Ascending aorta (tissue), 2 donors: ENCODE results near the gene PPIG. TPM values are rescaled to one million over a fixed set of nuclear protein-coding genes. Genes with fewer than 3 reads are reported as not detected.
"Not testable (repeated sequence)": the region's sequence is repeated elsewhere in the genome, so short reads cannot be mapped to it uniquely, and the experiment has no call there.

ENCODE experiments used
- DNase-seq, 2 donors: peaks; one replicate each; pipeline ENCODE4 v3.0.0-alpha.2; 2019; ENCODE audit warnings: low spot score in 2 of 2
- H3K27ac ChIP-seq, 2 donors: fragments of 200-600 bp; sonication (generic); one replicate each; pipeline ENCODE4 v1.5.1; 2016 to 2017; ENCODE audit warnings: mild to moderate bottlenecking in 1 of 2
- H3K27me3 ChIP-seq: fragments of 200-600 bp; sonication (generic); one replicate; pipeline ENCODE4 v1.5.1; 2017
- H3K36me3 ChIP-seq, 2 donors: fragments of 200-600 bp; sonication (generic); one replicate each; pipeline ENCODE4 v1.5.1; 2016
- H3K4me1 ChIP-seq, 2 donors: fragments of 200-600 bp; sonication (generic); one replicate each; pipeline ENCODE4 v1.5.1; 2016 to 2017; ENCODE audit warnings: mild to moderate bottlenecking in 1 of 2
- H3K4me3 ChIP-seq, 2 donors: fragments of 200-600 bp; sonication (generic); one replicate each; pipeline ENCODE4 v1.5.1; 2016 to 2017; ENCODE audit warnings: mild to moderate bottlenecking in 1 of 2
- H3K9me3 ChIP-seq, 2 donors: fragments of 200-600 bp; sonication (generic); one replicate each; pipeline ENCODE4 v1.5.1; 2016
- CTCF ChIP-seq, 3 experiments: fragments of 200-600 bp in 2 of 3; fragments of 450-650 bp in 1 of 3; sonication (generic) in 2 of 3; IDR thresholded peaks; one replicate each; pipeline ENCODE4 v1.5.1; 2016 to 2019; ENCODE audit warnings: antibody characterized with exemption in 3 of 3, mild to moderate bottlenecking in 1 of 3, moderate library complexity in 1 of 3
- intact Hi-C: fragments of 100-400 bp; cut with DNase I; formaldehyde crosslinking; loops from one replicate; pipeline ENCODE4 v1.15.1; 2023
- total RNA-seq: library from RNA; depleted of rRNA; stranded (reverse); fragments of >200 nt; gene quantifications from one replicate; pipeline ENCODE4 v1.1.0, GENCODE V29; 2016

PPIG gene
- total RNA-seq, 1 donor from 2014 or later: 30.2 TPM

- Histone ChIP-seq H3K27ac (no peak overlapping the region), H3K9me3 (no peaks in the 10 kb centered on the region), H3K4me1 (no peaks in the 10 kb centered on the region), H3K27me3 (no peaks in the 10 kb centered on the region), H3K36me3 (no peaks in the 10 kb centered on the region), H3K4me3 (no peak overlapping the region)
- no peak for DNase-seq
- no peak for TF ChIP-seq CTCF (IDR thresholded peaks at IDR 0.05)
- intact Hi-C loops: no loop called here
Observed at GRCh38 chr2:169562519-169562918, 21.6 kb upstream of the PPIG start.

GRCh38 chr2:169565686-169566085 is 18.5 kb upstream of the PPIG start:
- Histone ChIP-seq H3K9me3 (no peaks in the 10 kb centered on the region), H3K36me3 (no peaks in the 10 kb centered on the region), H3K27ac (no peak overlapping the region), H3K4me3 (no peak overlapping the region), H3K27me3 (no peaks in the 10 kb centered on the region), H3K4me1 (no peaks in the 10 kb centered on the region)
- intact Hi-C loops: no loop called here
- TF ChIP-seq CTCF (IDR thresholded peaks at IDR 0.05): no peak
- no peak for DNase-seq

- no peaks in the 10 kb centered on the region for H3K36me3 ChIP-seq
- no peak overlapping the region for H3K4me3 ChIP-seq
- no peak overlapping the region for H3K27ac ChIP-seq
- no peak for DNase-seq
- TF ChIP-seq CTCF (IDR thresholded peaks at IDR 0.05): no peak
- H3K4me1 ChIP-seq: peaks cover 0 to 8% of the 10 kb centered on the region in 2 donors
- no peaks in the 10 kb centered on the region for H3K9me3 ChIP-seq
- intact Hi-C loops: no loop called here
- H3K27me3 ChIP-seq: no peaks in the 10 kb centered on the region
Observed at GRCh38 chr2:169569948-169570347, 14.2 kb upstream of the PPIG start.

- H3K9me3 ChIP-seq, DNase-seq, H3K4me3 ChIP-seq, H3K36me3 ChIP-seq, H3K27ac ChIP-seq, intact Hi-C loops, H3K27me3 ChIP-seq, H3K4me1 ChIP-seq: not testable (repeated sequence)
Observed at GRCh38 chr2:169570752-169571151, 13.4 kb upstream of the PPIG start.

- Histone ChIP-seq H3K9me3 (no peaks in the 10 kb centered on the region), H3K36me3 (no peaks in the 10 kb centered on the region), H3K27me3 (no peaks in the 10 kb centered on the region), H3K4me1 (peaks cover 0 to 8% of the 10 kb centered on the region in 2 donors), H3K4me3 (no peak overlapping the region), H3K27ac (no peak overlapping the region)
- intact Hi-C loops: no loop called here
- TF ChIP-seq CTCF (IDR thresholded peaks at IDR 0.05): no peak
- DNase-seq: no peak
Observed at GRCh38 chr2:169571571-169571970, 12.6 kb upstream of the PPIG start.

GRCh38 chr2:169572189-169572588 is 12.0 kb upstream of the PPIG start:
- intact Hi-C loops: no loop called here
- Histone ChIP-seq H3K4me1 (peaks cover 0 to 8% of the 10 kb centered on the region in 2 donors), H3K27me3 (no peaks in the 10 kb centered on the region), H3K27ac (no peak overlapping the region), H3K9me3 (no peaks in the 10 kb centered on the region), H3K4me3 (no peak overlapping the region), H3K36me3 (no peaks in the 10 kb centered on the region)
- no peak for DNase-seq
- no peak for TF ChIP-seq CTCF (IDR thresholded peaks at IDR 0.05)
